Stomach (tissue), 9 donors: ENCODE data around the gene FAM120C. TPM values are rescaled to one million over a fixed set of nuclear protein-coding genes. Genes with fewer than 3 reads are reported as not detected.

Source experiments
- DNase-seq, 2 donors: peaks; one replicate each; pipeline versions ENCODE4 v3.0.0 to v3.0.0-alpha.2; 2013 to 2019
- H3K27ac ChIP-seq, 5 donors: fragments of 200-600 bp in 4 of 5; sonication (generic) in 4 of 5; one replicate each; pipeline ENCODE4 v1.5.1; 2013 to 2019; ENCODE audit warnings: mild to moderate bottlenecking in 1 of 5, moderate library complexity in 1 of 5
- H3K27me3 ChIP-seq, 3 donors: fragments of 200-600 bp; sonication (generic); one replicate each; pipeline ENCODE4 v1.5.1; 2017 to 2019; ENCODE audit warnings: mixed run types in 1 of 3
- H3K36me3 ChIP-seq, 4 donors: fragments of 200-600 bp; sonication (generic); 1 replicate in 3 of 4; 2 replicates in 1 of 4; pipeline ENCODE4 v1.5.1; 2016 to 2019
- H3K4me1 ChIP-seq, 4 donors: fragments of 200-600 bp; sonication (generic); one replicate each; pipeline ENCODE4 v1.5.1; 2016 to 2019
- H3K4me3 ChIP-seq, 4 donors: fragments of 200-600 bp; sonication (generic) in 3 of 4; one replicate each; pipeline ENCODE4 v1.5.1; 2016 to 2019; ENCODE audit warnings: mild to moderate bottlenecking in 1 of 4
- H3K9me3 ChIP-seq, 4 donors: fragments of 200-600 bp; sonication (generic); one replicate each; pipeline ENCODE4 v1.5.1; 2016 to 2019
- EP300 ChIP-seq: sonication (generic); formaldehyde crosslinking; IDR thresholded peaks from one replicate; pipeline ENCODE4 v1.6.1; 2017; ENCODE audit warnings: antibody characterized with exemption
- POLR2A ChIP-seq, 4 donors: fragments of 450-650 bp; IDR thresholded peaks; one replicate each; pipeline ENCODE4 v1.6.1; 2016; ENCODE audit warnings: antibody characterized with exemption in 4 of 4, control low read depth in 2 of 4, mild to moderate bottlenecking in 1 of 4, moderate library complexity in 1 of 4
- POLR2AphosphoS5 ChIP-seq, 3 donors: sonication (generic); formaldehyde crosslinking; IDR thresholded peaks; one replicate each; pipeline ENCODE4 v1.6.1; 2016; ENCODE audit warnings: antibody characterized with exemption in 3 of 3
- WGBS, 5 donors: extraction: QIAGEN DNeasy Blood & Tissue Kit in 3 of 5; methylation state at CpG; one replicate each; pipeline versions ENCODE4 v1.1.5 to v1.1.7; 2013 to 2018; 5-methylcytosine and 5-hydroxymethylcytosine counted together
- intact Hi-C: fragments of 100-400 bp; cut with DNase I; formaldehyde crosslinking; loops from one replicate; pipeline ENCODE4 v1.15.1; 2023; ENCODE audit warnings: low total_unique reads
- polyA plus RNA-seq, 3 donors: library from polyadenylated mRNA; stranded (reverse); fragments of 200-250 nt; gene quantifications; one replicate each; pipeline ENCODE4 v1.2.3, GENCODE V29; 2013
- total RNA-seq, 5 donors: library from RNA; depleted of rRNA; stranded (reverse); fragments of >200 nt; gene quantifications; one replicate each; pipeline versions ENCODE4 v1.1.0 to v1.2.3, GENCODE V29; 2014 to 2016
- TF ChIP-seq, protein P1 (sequence below), 7 experiments: fragments of 450-650 bp in 4 of 7; fragments of 200-600 bp in 3 of 7; sonication (generic) in 3 of 7; IDR thresholded peaks; one replicate each; pipeline ENCODE4 v1.5.1; 2016 to 2019; ENCODE audit warnings: antibody characterized with exemption in 7 of 7, control low read depth in 2 of 7, mild to moderate bottlenecking in 1 of 7
- donor health status: healthy with polysubstance abuse.
- donor health status: Bipolar disorder and iron deficiency.
- donor health status: healthy.

The FAM120C gene
- total and polyA plus RNA-seq, 8 donors = 1.8 to 23.9 (median 4.7) TPM

DNA sequence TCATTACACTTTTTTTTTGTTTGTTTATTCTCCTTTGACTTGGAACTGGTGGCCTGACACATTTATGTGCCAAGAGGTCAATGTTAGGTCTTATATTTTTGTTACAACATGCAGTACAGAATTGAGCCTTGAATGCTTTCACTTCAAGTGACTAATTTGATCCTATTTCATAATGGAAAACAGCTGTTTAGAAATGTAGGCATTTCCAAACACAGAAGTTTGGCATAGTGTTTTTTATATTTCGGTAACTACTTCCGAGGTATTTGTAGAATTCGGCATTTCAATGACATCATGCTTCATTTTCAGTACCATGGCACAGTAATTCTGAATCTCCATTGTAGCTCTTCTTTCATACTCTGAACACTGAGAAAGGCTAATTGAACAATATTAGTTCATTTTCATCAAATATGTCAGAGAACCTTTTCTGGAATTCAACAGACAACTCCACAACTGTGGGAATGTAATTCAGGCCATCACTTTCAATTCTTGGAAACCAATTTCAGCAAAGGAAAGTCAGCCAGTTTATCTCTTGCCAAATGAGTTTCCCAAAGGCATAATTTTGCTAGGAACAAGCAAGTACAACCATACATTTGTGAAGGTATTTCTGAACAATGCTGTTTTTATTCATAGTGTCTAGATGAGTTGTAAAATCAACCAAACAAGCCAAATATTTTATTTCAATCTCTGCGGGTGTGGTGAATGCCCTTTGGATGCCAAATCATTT lies 11.4 kb downstream of the FAM120C start:
- intact Hi-C loops = no loop called here
- TF ChIP-seq POLR2A (IDR thresholded peaks at IDR 0.05) (no peak), POLR2AphosphoS5 (IDR thresholded peaks at IDR 0.05) (no peak)
- TF ChIP-seq, protein P1, sequence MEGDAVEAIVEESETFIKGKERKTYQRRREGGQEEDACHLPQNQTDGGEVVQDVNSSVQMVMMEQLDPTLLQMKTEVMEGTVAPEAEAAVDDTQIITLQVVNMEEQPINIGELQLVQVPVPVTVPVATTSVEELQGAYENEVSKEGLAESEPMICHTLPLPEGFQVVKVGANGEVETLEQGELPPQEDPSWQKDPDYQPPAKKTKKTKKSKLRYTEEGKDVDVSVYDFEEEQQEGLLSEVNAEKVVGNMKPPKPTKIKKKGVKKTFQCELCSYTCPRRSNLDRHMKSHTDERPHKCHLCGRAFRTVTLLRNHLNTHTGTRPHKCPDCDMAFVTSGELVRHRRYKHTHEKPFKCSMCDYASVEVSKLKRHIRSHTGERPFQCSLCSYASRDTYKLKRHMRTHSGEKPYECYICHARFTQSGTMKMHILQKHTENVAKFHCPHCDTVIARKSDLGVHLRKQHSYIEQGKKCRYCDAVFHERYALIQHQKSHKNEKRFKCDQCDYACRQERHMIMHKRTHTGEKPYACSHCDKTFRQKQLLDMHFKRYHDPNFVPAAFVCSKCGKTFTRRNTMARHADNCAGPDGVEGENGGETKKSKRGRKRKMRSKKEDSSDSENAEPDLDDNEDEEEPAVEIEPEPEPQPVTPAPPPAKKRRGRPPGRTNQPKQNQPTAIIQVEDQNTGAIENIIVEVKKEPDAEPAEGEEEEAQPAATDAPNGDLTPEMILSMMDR (IDR thresholded peaks at IDR 0.05) = no peak
- Histone ChIP-seq H3K4me1 (no peaks in the 10 kb centered on the region), H3K36me3 (peaks cover 0 to 6% (median 3%) of the 10 kb centered on the region in 4 donors), H3K27ac (no peak overlapping the region), H3K4me3 (no peak overlapping the region), H3K27me3 (no peaks in the 10 kb centered on the region), H3K9me3 (no peaks in the 10 kb centered on the region)
- DNase-seq = no peak
- WGBS, 5 donors = 75 to 90% (median 83%) methylated on average over 4 of the region's 4 CpGs

DNA sequence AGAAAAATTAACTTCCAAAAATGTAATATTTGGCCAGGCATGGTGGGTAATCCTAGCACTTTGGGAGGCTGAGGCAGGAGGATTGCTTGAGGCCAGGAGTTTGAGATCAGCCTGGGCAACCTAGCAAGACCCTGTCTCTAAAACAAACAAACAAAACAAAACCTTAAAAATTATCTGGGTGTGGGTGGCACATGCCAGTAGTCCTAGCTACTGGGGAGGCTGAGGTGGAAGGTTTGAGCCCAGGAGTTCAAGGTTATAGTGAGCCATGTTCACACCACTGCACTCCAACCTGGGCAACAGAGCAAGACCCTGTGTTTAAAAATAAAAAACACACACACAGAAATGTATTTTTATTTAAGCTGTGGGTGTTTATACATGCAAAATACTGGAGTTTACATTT lies 12.0 kb downstream of the FAM120C start:
- no peak for TF ChIP-seq POLR2AphosphoS5 (IDR thresholded peaks at IDR 0.05)
- TF ChIP-seq EP300 = no peak
- TF ChIP-seq, protein P1 (IDR thresholded peaks at IDR 0.05) = no peak
- intact Hi-C loops = no loop called here
- no peaks in the 10 kb centered on the region for H3K27me3 ChIP-seq
- H3K4me1 ChIP-seq = no peaks in the 10 kb centered on the region
- no peak overlapping the region for H3K4me3 ChIP-seq
- no peak for DNase-seq
- H3K9me3 ChIP-seq = no peaks in the 10 kb centered on the region
- H3K36me3 ChIP-seq = peaks cover 0 to 6% (median 3%) of the 10 kb centered on the region in 4 donors
- no peak overlapping the region for H3K27ac ChIP-seq

- Histone ChIP-seq H3K27me3 (no peaks in the 10 kb centered on the region), H3K36me3 (no peaks in the 10 kb centered on the region), H3K9me3 (peaks cover 0 to 5% (median 0%) of the 10 kb centered on the region in 4 donors), H3K4me1 (no peaks in the 10 kb centered on the region), H3K4me3 (no peak overlapping the region), H3K27ac (no peak overlapping the region)
- DNase-seq = no peak
- TF ChIP-seq POLR2A (IDR thresholded peaks at IDR 0.05) (no peak), EP300 (no peak), POLR2AphosphoS5 (IDR thresholded peaks at IDR 0.05) (no peak)
- TF ChIP-seq, protein P1 (IDR thresholded peaks at IDR 0.05) = no peak
- intact Hi-C loops = no loop called here
- 28 to 48% (median 36%) methylated on average over 4 of the region's 4 CpGs for WGBS, 5 donors
These were observed 16.1 kb downstream of the FAM120C start for GRCh38 chrX:54166915-54167314.

GRCh38 chrX:54157561-54157960 lies 25.5 kb downstream of the FAM120C start:
- no peak overlapping the region for H3K27ac ChIP-seq
- no peaks in the 10 kb centered on the region for H3K27me3 ChIP-seq
- H3K9me3 ChIP-seq = no peaks in the 10 kb centered on the region
- no peak overlapping the region for H3K4me3 ChIP-seq
- H3K4me1 ChIP-seq = no peaks in the 10 kb centered on the region
- no peak for DNase-seq
- TF ChIP-seq EP300 (no peak), POLR2A (IDR thresholded peaks at IDR 0.05) (no peak), POLR2AphosphoS5 (IDR thresholded peaks at IDR 0.05) (no peak)
- TF ChIP-seq, protein P1 (IDR thresholded peaks at IDR 0.05) = no peak
- intact Hi-C loops = no loop called here
- peaks cover 0 to 7% (median 4%) of the 10 kb centered on the region in 4 donors for H3K36me3 ChIP-seq
